Measurements from ENCODE around the gene PCDHA2.
"Not testable (repeated sequence)": the region's sequence is repeated elsewhere in the genome, so short reads cannot be mapped to it uniquely, and the experiment has no call there.

PCDHA2 gene

GRCh38 chr5:140794595-140795258 is at the start of gene PCDHA2:
TSS of gene PCDHA2 (plus strand) at chr5:140794852.
- peak; percentile 3 for DNase-seq (ENCODE audit: low read depth)
- no peak within 1 kb of the TSS for H3K4me3 ChIP-seq (ENCODE audit: control insufficient read depth, low read depth, low read length)
- TF ChIP-seq, protein P1, sequence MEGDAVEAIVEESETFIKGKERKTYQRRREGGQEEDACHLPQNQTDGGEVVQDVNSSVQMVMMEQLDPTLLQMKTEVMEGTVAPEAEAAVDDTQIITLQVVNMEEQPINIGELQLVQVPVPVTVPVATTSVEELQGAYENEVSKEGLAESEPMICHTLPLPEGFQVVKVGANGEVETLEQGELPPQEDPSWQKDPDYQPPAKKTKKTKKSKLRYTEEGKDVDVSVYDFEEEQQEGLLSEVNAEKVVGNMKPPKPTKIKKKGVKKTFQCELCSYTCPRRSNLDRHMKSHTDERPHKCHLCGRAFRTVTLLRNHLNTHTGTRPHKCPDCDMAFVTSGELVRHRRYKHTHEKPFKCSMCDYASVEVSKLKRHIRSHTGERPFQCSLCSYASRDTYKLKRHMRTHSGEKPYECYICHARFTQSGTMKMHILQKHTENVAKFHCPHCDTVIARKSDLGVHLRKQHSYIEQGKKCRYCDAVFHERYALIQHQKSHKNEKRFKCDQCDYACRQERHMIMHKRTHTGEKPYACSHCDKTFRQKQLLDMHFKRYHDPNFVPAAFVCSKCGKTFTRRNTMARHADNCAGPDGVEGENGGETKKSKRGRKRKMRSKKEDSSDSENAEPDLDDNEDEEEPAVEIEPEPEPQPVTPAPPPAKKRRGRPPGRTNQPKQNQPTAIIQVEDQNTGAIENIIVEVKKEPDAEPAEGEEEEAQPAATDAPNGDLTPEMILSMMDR (conservative IDR thresholded peaks at IDR 0.05; ENCODE audit: control insufficient read depth, insufficient read depth, low read depth, low read length) = peak; percentile 16

GRCh38 chr5:140753561-140753960 is 41.1 kb upstream of the PCDHA2 start:
- TF ChIP-seq, protein P1 (conservative IDR thresholded peaks at IDR 0.05; ENCODE audit: control insufficient read depth, insufficient read depth, low read depth, low read length) = no peak
- no peak for DNase-seq (ENCODE audit: low read depth)
- no peak overlapping the region for H3K4me3 ChIP-seq (ENCODE audit: control insufficient read depth, low read depth, low read length)

DNA sequence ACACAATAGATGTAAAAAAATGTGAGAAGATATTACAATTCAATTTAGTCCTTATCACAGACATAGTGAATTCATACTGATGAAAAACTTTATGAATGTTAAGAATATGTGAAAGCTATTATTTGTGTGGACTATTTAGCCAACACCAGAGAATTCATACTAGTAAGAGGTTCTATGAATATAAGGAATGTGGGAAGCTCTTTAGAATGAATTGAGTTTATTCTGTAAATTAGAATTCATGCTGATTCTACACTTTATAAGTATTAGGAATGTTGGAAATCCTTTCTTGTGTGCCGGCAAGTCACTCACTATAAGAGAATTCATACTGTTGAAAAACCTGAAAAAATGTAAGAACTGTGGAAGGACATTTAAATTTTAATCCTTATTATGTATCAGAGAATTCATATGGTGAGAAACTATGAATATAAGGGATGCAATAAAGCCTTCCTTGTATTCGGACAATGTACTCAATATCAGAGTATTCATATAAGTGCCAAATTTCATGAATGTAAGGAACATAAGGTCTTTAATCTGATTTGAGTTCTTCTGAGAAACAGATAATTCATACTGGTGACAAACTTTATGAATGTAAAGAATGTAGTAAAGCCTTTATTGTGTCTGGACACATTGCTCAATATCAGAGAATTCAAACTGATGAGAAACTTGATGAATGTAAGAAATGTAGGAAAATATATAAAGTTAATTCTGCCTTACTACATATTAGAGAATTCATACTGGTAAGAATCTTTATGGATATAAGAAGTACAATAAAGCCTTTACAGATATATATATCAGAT is 30.3 kb upstream of the PCDHA2 start:
- no peak overlapping the region for H3K4me3 ChIP-seq (ENCODE audit: control insufficient read depth, low read depth, low read length)
- DNase-seq (ENCODE audit: low read depth) = no peak
- TF ChIP-seq, protein P1 (conservative IDR thresholded peaks at IDR 0.05; ENCODE audit: control insufficient read depth, insufficient read depth, low read depth, low read length) = no peak

- DNase-seq (ENCODE audit: low read depth) = no peak
- H3K4me3 ChIP-seq (ENCODE audit: control insufficient read depth, low read depth, low read length) = no peak overlapping the region
- TF ChIP-seq, protein P1 (conservative IDR thresholded peaks at IDR 0.05; ENCODE audit: control insufficient read depth, insufficient read depth, low read depth, low read length) = no peak
These were observed 27.2 kb upstream of the PCDHA2 start for GRCh38 chr5:140767444-140767843.

DNA sequence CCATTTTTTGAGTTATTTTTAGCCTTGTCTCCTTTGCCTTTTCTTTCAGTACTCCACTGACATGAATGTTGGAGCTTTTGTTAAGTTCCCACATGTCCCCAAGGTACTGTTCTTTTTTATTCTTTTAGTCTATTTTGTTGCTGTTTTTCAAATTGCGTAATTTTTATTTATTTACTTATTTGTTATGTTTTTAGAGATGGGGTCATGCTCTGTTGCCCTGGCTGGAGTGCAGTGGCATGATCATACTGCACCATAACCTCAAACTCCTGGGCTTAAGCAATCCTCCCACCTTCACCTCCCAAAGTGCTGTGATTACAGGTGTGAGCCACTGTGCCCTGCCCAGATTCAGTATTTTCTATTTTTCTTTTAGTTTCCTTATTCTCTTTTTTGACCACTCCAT is 14.1 kb upstream of the PCDHA2 start:
- no peak for DNase-seq (ENCODE audit: low read depth)
- TF ChIP-seq, protein P1 (conservative IDR thresholded peaks at IDR 0.05; ENCODE audit: control insufficient read depth, insufficient read depth, low read depth, low read length) = no peak
- no peak overlapping the region for H3K4me3 ChIP-seq (ENCODE audit: control insufficient read depth, low read depth, low read length)

- TF ChIP-seq, protein P1 (conservative IDR thresholded peaks at IDR 0.05; ENCODE audit: control insufficient read depth, insufficient read depth, low read depth, low read length) = no peak
- no peak within 1 kb of the TSS for H3K4me3 ChIP-seq (ENCODE audit: control insufficient read depth, low read depth, low read length)
- peak; percentile 2 for DNase-seq (ENCODE audit: low read depth)
These were observed 8.6 kb upstream of the PCDHA2 start, which contains the start of gene PCDHA1 for GRCh38 chr5:140785905-140786686. TSS of gene PCDHA1 (plus strand) at chr5:140786140.

DNA sequence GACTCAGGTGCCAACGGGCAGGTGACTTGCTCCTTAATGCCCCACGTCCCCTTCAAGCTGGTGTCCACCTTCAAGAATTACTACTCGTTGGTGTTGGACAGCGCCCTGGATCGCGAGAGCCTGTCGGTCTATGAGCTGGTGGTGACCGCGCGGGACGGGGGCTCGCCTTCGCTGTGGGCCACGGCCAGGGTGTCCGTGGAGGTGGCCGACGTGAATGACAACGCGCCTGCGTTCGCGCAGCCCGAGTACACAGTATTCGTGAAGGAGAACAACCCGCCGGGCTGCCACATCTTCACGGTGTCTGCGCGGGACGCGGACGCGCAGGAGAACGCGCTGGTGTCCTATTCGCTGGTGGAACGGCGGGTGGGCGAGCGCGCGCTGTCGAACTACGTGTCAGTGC is 7.2 kb upstream of the PCDHA2 start:
- DNase-seq (ENCODE audit: low read depth); H3K4me3 ChIP-seq (ENCODE audit: control insufficient read depth, low read depth, low read length): not testable (repeated sequence)

DNA sequence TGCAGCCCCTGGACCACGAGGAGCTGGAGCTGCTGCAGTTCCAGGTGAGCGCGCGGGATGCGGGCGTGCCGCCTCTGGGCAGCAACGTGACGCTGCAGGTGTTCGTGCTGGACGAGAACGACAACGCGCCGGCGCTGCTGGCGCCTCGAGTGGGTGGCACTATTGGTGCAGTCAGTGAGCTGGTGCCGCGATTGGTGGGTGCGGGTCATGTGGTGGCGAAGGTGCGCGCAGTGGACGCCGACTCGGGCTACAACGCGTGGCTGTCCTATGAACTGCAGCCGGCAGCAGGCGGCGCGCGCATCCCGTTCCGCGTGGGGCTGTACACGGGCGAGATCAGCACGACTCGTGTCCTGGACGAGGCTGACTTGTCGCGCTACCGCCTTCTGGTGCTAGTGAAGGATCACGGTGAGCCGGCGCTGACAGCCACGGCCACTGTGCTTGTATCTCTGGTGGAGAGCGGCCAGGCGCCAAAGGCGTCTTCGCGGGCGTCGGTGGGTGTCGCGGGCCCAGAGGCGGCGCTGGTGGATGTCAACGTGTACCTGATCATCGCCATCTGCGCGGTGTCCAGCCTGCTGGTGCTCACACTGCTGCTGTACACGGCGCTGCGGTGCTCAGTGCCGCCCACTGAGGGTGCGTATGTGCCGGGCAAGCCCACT is 6.7 kb upstream of the PCDHA2 start:
- H3K4me3 ChIP-seq (ENCODE audit: control insufficient read depth, low read depth, low read length); DNase-seq (ENCODE audit: low read depth): not testable (repeated sequence)

Measured in fibroblast of mammary gland (primary cell).